Stimulated activated CD8-positive, alpha-beta memory T cell treated with anti-CD3 and anti-CD28 coated beads, Interleukin-4, amount 100 ng/mL, for 48 hours (primary cell): ENCODE results near the gene PRKD1.

Source experiments
- DNase-seq: peaks from one replicate; pipeline ENCODE4 v3.0.0-alpha.2; 2020

Gene PRKD1

GRCh38 chr14:29836395-29836794, 91.3 kb downstream of the PRKD1 start:
- no peak for DNase-seq

DNA sequence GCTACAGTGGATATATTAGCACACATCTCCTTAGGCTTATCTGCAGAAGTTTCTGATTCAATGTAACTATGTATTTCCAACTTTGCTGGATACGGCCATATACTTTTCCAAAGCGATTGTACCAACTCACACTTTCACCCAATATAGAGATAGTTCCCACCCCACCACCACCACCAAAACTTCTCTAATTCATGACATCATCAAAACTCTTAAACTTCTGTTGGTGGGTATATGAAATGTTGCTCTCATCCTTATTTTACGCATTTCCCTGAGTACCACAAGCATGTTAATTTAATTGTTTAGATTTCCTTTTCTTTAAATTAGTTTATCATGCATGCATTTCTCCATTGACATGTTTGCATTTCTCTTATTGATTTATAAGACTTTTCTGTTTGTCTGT, 95.6 kb downstream of the PRKD1 start:
- no peak for DNase-seq

DNA sequence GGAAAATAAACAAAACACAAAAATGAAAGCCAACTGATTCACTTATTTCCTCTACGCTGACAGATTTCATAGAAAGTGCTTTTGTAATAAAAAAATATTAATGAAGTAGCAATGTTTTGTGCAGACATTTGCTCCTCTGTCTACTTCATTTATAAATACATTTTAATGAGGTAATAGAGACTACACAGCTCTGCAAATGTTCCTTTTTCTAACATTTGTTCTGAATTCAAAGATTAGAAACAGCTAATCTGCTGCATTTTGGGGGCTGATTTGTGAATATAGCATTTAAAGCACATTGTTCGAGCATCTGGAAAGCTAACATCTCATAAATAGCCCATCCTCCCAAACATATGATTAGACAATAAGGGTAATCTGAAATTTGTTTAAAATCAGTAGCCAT, 97.8 kb downstream of the PRKD1 start:
- no peak for DNase-seq

GRCh38 chr14:29823816-29824215, 103.8 kb downstream of the PRKD1 start:
- no peak for DNase-seq

DNA sequence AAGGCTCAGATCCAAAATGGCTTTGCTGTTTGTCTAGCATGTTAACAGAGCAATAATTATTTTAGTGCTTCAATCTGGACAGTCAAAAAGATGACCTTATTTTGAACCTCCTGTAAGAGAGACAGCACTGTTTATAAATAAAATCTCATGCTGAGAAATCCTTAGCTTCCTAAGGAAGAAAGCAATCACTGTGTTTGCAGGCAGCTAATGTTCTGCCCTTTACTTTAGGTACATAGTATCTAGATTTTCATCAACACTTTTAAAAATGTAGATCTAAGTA, 105.3 kb downstream of the PRKD1 start:
- DNase-seq, result no peak

- no peak for DNase-seq
These were observed 105.8 kb downstream of the PRKD1 start for GRCh38 chr14:29821661-29822429.

- DNase-seq, result no peak
These were observed 106.4 kb downstream of the PRKD1 start for GRCh38 chr14:29821242-29821641.

DNA sequence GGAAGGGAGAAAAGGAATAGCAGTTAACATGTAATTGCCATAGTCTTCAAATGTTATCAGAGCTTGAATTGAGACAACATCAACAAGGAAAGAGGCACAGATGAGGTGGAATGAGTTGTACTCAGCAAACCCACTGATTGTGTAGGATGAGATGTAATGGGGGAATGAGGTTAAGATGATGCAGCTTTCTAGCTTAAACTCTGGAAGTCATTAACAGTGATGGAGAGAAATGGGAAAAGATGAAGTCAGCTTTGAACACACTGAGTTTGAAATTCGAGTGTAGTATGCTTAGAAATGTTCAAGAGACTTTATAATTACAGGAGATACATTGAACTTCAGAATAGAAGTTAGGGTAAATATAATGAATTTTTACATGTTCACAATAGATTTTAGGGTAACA, 106.9 kb downstream of the PRKD1 start:
- no peak for DNase-seq

- DNase-seq, result no peak
These were observed 109.8 kb downstream of the PRKD1 start for GRCh38 chr14:29817767-29818405.

- DNase-seq, result no peak
These were observed 112.5 kb downstream of the PRKD1 start for GRCh38 chr14:29815016-29815674.

DNA sequence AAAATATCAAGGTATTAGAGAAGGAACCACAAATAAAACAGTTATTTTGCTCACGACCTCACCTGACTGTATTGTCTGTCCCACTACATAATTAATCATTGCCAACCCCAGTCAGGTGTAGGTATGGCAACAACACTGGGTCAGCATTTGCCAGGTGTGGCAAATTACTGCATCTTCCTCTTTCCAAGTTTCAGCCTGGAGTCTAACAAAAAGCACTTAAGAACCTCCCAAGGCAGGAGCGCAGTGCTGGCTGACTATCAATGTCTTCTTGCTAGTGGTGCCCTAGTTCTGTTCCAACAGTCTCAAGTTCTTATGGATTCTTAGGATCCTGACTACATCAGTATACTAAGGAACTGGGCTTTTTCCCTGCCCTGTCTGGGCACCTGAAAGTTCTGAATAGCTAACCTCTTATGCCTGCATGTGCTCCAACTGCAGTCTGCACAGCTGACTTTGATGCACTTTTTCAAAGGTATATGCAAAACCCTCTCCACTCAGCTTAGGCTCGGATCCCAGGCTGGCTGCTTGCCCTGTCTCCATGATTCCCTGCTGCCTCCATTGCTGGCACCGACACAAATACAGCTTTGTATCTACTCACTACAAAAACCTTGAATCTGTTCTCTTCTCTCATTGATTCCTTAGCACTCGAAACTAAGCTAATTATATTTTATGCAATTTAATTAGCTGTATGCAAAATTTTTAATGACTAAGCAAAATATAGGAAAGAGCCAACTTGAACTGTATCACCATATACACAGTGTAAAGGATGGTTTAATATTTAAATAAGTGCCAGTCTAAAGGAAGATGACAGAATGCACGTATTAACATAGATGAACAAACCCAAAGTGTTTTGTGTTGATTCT, 113.3 kb downstream of the PRKD1 start:
- DNase-seq, result no peak

- no peak for DNase-seq
These were observed 117.0 kb downstream of the PRKD1 start for GRCh38 chr14:29810682-29811081.

- no peak for DNase-seq
These were observed 117.6 kb downstream of the PRKD1 start for GRCh38 chr14:29810064-29810463.

GRCh38 chr14:29806124-29806517, 121.5 kb downstream of the PRKD1 start:
- DNase-seq, result no peak

DNA sequence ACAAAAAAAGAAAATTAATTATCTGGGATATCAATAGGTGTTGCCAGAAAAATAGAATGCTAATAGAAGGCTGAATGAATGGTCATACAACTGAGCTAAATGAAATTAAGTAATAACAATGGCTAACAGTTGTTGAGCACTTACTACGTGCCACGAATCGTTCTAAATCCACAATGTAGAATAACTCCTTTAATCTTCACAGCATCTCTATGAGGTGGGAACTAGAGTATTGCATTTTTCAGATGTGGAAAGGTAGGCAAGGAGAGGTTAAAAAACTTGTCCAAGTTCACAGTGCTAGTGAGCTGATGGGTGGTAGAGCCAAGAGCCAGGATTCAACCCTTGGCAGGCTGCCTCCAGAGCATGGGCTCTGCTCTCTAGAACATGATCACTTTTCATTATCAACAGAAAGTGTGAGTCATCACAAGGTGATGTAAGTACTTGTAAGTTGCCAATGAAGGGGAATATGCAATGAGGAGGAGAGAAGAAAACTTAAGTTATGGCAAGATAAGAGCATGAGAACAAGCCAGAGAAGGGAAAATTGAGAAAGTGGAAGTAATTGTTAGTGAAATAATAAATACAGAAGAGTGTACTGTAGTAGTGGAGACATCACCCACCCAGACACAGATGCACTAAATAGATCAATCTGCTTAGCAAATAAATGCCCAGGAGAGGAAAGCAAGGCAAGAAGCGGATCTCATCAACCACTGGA, 122.1 kb downstream of the PRKD1 start:
- no peak for DNase-seq

DNA sequence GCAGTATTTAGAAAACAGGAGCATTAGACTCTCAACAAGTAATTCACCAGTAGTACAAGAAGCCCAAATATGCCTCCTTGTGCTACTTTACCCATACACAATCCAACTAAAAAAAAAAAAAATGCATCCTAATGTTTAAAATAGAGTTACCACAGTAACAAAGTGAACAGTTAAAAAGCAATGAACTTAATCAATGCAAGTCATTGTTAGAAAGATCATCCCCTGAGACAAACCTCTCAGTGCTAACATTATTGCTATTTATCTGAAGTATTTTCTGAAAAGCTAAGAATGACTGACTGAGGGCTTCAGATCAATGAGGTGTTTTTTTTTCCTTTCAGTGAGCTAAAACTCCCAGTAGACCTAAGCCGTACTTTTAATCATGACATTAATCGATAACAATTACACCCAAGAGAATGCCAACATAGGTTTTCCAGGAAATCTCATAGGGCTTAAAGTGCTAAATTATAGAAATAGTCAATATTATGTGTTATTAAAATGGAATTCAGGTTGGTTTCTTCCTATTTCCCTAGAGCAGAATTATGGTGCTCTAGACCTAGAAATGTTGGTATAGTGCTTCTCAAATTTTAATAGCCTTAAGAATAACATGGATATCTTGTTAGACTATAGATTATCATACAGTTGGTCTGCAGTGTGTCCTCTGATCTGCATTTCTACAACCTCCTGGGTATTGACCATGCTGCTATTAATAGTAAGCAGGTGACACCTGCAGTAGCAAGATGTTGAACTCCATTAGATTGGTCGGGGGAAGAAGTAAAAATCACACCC, 123.0 kb downstream of the PRKD1 start:
- no peak for DNase-seq

DNA sequence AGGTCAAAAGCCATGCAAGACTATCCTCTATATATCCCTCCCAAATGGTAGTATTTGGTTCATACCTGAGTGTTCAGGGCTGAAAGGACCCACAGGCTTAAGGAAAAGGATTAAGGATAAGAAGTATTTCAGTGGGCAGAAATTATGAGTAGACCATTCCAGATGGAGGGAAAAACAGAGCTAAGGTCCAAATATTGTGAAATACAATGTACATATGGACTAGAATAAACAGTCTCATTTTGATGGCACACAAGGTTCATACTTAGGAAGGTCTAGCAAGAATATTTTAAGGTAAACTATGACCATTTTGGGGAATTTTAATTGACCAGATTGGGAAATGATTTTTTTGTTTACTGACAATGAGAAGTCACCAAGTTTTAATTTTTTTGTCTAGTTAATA, 124.6 kb downstream of the PRKD1 start:
- DNase-seq, result no peak

GRCh38 chr14:29802211-29802610, 125.4 kb downstream of the PRKD1 start:
- no peak for DNase-seq

- no peak for DNase-seq
These were observed 126.7 kb downstream of the PRKD1 start for GRCh38 chr14:29800961-29801360.

DNA sequence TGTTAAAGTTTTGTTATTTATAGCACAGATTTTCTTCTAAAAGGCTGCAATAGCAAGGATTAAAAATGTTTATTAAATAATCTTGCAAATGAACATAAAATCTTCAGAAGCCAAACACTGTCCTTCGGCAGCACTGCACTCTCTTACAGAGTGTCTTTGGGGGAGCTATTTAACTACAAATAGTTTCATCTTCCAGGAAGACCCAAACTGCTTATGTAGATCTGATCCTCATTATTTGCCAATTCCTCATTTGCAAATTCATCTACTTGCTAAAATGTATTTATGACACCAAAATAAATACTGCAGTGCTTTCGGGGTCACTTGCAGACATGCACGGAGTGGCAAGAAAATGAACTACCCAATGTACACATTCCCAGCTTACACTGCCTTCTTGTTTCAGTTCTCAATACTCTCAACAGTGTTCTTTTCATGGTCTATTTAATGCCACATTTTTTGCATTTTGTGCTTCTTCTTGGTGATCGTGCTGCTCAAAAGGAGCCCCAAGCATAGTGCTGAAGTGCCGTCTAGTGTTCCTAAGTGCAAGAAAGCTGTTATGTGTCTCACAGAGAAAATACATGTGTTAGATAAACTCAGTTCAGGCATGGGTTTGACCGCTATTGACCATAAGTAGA, 128.1 kb downstream of the PRKD1 start:
- DNase-seq, result no peak

DNA sequence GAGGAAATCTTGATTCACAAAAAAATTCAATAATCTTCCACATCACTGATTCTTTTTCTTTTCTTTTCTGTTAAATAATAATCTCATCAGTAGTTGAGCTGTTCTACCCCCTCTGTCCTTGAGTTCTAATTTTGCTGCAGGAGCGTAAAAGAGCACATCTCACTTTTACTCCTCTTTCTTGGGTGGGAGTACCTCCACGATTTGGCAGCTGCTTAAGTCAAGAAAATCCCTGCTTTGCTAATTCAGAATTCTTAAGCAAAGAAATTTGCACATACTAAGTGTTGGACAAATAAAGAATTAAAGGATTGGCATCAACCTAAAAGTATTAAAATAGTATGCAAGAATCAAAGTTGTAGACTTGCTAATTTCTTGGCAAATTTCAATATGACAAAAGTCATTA, 128.8 kb downstream of the PRKD1 start:
- DNase-seq, result no peak
